KBM-7 (cell line): ENCODE data around the gene SCG3.
A peak's percentile ranks its signal among the peaks of the same experiment; 100 is the strongest.
"Not testable (repeated sequence)": the region's sequence is repeated elsewhere in the genome, so short reads cannot be mapped to it uniquely, and the experiment has no call there.

Experiments used
- DNase-seq: peaks from one replicate; pipeline ENCODE4 v3.0.0-alpha.2; 2015
- in situ Hi-C: fragments of 300-500 bp; cut with MboI; formaldehyde crosslinking; loops from 2 replicates; pipeline ENCODE4 v1.14.3; 2020; ENCODE audit warnings: low sequenced_read_pairs, low pct_unique_long_range_greater_than_20kb, mixed read lengths

Gene SCG3

GRCh38 chr15:51681303-51681963, at the start of gene SCG3:
Gene SCG3, plus strand, starts transcription at chr15:51681503. Its CDS starts 253 bp downstream, at chr15:51681756.
- peak; percentile 90 for DNase-seq
- in situ Hi-C loops = no loop called here

- in situ Hi-C loops = no loop called here
- peak; percentile 93 for DNase-seq
Observed at GRCh38 chr15:51634591-51635198, 46.6 kb upstream of the SCG3 start.

GRCh38 chr15:51641490-51642130, 39.7 kb upstream of the SCG3 start:
- in situ Hi-C loops = no loop called here
- DNase-seq = no peak

GRCh38 chr15:51642696-51643095, 38.6 kb upstream of the SCG3 start:
- in situ Hi-C loops = no loop called here
- DNase-seq = no peak

- in situ Hi-C loops = no loop called here
- peak; percentile 93 for DNase-seq
Observed at GRCh38 chr15:51647128-51647562, 34.2 kb upstream of the SCG3 start.

- in situ Hi-C loops, DNase-seq: not testable (repeated sequence)
Observed at GRCh38 chr15:51648101-51648500, 33.2 kb upstream of the SCG3 start.

GRCh38 chr15:51648643-51649042, 32.7 kb upstream of the SCG3 start:
- in situ Hi-C loops, DNase-seq: not testable (repeated sequence)

GRCh38 chr15:51649659-51650521, 31.4 kb upstream of the SCG3 start:
- peak; percentile 87 for DNase-seq
- in situ Hi-C loops = no loop called here

GRCh38 chr15:51652084-51652668, 29.1 kb upstream of the SCG3 start:
- in situ Hi-C loops = no loop called here
- no peak for DNase-seq

- in situ Hi-C loops, DNase-seq: not testable (repeated sequence)
Observed at GRCh38 chr15:51655401-51656057, 25.8 kb upstream of the SCG3 start.

GRCh38 chr15:51658664-51659063, 22.6 kb upstream of the SCG3 start:
- DNase-seq = peak; percentile 11
- in situ Hi-C loops = no loop called here

GRCh38 chr15:51661072-51661471, 20.2 kb upstream of the SCG3 start:
- DNase-seq = no peak
- in situ Hi-C loops = no loop called here

GRCh38 chr15:51667478-51667877, 13.8 kb upstream of the SCG3 start:
- no peak for DNase-seq
- in situ Hi-C loops = no loop called here

- DNase-seq = no peak
- in situ Hi-C loops = no loop called here
Observed at GRCh38 chr15:51668446-51668845, 12.9 kb upstream of the SCG3 start.

- in situ Hi-C loops = no loop called here
- DNase-seq = no peak
Observed at GRCh38 chr15:51669381-51669780, 11.9 kb upstream of the SCG3 start.

GRCh38 chr15:51672155-51672687, 9.1 kb upstream of the SCG3 start:
- peak; percentile 50 for DNase-seq
- in situ Hi-C loops = no loop called here

- in situ Hi-C loops = no loop called here
- no peak for DNase-seq
Observed at GRCh38 chr15:51672913-51673857, 8.1 kb upstream of the SCG3 start.
